Fibroblast of upper back skin (primary cell): ENCODE measurements around the gene PDK4.
"Not testable (repeated sequence)": the region's sequence is repeated elsewhere in the genome, so short reads cannot be mapped to it uniquely, and the experiment has no call there.

Experiments used
- DNase-seq: peaks from one replicate; pipeline ENCODE4 v3.0.0-alpha.2; 2013

PDK4 gene

GRCh38 chr7:95558864-95559263 is 37.5 kb downstream of the PDK4 start:
- DNase-seq = no peak

GRCh38 chr7:95556777-95557176 is 39.5 kb downstream of the PDK4 start:
- no peak for DNase-seq

GRCh38 chr7:95553939-95554338 is 42.4 kb downstream of the PDK4 start:
- no peak for DNase-seq

- not testable (repeated sequence) for DNase-seq
Observed at GRCh38 chr7:95552010-95552926, 44.0 kb downstream of the PDK4 start.

- no peak for DNase-seq
Observed at GRCh38 chr7:95550546-95550945, 45.8 kb downstream of the PDK4 start.

GRCh38 chr7:95549818-95550529 is 46.3 kb downstream of the PDK4 start:
- peak; percentile 48 for DNase-seq

DNA sequence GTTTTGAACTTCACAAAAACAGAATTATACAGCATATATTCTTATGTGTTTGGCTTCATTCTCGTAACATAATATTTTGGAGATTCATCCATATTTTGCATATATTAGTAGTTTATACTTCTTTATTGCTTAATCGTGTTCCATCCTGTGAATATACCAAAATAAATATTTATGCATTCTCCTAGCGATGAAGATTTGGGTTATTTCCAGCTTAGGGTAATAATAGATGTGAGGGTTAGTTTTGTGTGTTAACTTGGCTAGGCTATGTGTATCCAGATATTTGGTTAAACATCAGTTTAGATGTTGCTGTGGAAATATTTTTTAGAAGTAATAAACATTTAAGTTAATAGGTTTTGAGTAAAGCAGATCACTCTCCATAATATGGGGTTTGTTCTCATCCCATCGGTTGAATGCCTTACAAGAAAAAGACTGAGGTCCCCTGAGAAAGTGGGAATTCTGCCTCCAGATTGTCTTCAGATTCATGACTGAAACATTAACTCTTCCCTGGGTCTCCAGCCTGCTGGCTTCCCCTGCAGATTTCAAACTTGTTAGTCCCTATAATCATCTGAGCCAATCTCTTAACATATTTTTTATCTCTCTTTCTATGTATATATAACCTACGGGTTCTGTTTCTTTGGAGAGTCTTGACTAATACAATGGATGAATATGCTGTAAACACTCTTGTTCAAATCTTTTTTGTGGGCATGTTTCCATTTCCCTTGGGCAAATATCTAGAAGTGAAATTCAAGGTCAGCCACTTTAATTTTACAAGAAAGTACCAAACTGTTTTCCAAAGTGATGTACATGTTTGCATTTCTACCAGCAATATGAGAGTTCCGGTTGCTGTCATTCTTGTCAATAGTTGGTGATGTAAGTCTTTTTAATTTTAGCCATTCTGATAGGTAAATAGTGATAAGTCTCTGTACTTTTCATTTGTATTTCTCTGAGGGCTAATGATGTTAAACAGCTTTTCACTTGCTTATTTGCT is 48.7 kb downstream of the PDK4 start:
- no peak for DNase-seq

GRCh38 chr7:95546647-95547046 is 49.7 kb downstream of the PDK4 start:
- DNase-seq = no peak

GRCh38 chr7:95545673-95546072 is 50.6 kb downstream of the PDK4 start:
- DNase-seq = no peak

- DNase-seq = peak; percentile 41
Observed at GRCh38 chr7:95545007-95545615, 51.2 kb downstream of the PDK4 start.

DNA sequence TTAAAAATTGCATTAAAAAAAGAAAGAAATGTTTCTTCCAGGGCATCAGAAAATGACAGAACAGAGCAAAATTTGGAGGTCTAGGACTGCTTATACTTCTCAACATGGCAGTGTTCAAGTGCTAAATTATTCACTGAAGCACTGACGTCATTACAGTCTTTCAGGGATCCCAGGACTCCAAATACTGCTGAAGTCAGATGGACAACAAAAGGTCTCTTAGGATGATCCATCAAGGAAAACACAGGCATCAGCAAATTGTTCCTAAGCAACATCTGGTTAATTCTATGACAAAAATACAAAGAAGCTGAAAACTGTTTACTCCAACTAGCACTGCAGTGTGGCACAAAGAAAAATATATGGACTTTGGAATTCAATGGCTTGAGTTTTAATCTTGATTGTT is 52.1 kb downstream of the PDK4 start:
- no peak for DNase-seq

DNA sequence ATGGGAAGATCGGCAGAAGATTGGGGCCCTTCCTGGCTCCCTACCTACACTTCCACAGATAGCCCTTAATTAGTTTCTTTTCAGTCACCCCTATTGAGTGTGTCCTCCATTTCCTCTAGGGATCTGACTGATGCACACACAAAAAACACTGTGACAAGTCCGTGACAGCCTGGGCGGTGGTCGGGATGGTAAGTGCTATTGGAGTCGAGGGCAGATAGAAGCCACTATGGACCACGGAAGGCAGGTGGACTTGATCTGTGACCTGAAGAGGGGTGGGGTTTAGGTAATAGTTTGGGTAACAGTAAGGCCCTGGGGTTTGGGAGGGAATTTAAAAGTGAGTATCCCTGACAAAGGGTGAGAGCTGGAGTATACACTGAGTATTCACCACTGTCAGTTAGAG is 53.0 kb downstream of the PDK4 start:
- no peak for DNase-seq

GRCh38 chr7:95540366-95540765 is 56.0 kb downstream of the PDK4 start:
- DNase-seq = no peak

GRCh38 chr7:95539426-95539825 is 56.9 kb downstream of the PDK4 start:
- DNase-seq = no peak

- DNase-seq = no peak
Observed at GRCh38 chr7:95537468-95537867, 58.8 kb downstream of the PDK4 start.

- DNase-seq = no peak
Observed at GRCh38 chr7:95536656-95537311, 59.5 kb downstream of the PDK4 start.

DNA sequence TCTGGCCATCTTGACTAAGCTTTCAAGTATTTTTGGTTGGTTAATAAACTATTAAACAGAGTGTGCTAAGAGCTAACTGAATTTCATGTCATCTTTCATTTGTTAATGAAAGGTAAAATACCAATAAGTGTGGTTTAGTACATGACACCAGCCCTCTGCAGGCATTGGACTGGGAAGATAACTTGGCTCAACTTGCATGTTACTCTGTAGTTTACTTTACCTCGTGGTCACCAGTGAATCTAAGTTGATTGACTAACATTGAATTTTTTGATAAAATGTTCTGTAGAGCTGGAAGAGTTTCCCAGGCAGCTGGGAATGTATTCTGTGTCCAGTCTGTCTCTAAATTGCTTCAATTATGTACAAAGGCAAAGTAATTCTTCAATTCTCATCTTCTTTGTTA is 60.7 kb downstream of the PDK4 start:
- no peak for DNase-seq

DNA sequence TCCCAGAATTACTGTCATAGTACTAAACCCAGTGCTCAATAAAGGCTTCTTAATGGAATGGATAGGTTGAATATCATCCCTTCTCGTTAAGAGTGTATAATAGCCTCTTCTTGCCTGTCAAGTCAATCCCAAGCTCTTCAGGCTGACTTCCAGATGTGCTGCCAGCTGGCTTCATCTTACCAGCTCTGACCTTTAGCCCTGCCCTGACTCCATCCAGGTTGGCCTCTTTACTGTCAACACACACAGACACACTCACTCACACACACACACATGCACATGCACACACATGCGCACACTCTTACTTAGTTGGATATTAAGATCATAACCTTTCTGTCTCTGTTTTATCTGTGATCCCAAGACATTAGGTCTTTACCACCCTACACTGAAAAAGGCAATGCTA is 61.5 kb downstream of the PDK4 start:
- DNase-seq = no peak
